Stimulated activated CD4-positive, alpha-beta T cell treated with anti-CD3 and anti-CD28 coated beads, Interleukin-2, amount 100 ng/mL, for 24 hours (primary cell): ENCODE data around the gene ACAP3.
A peak's percentile ranks its signal among the peaks of the same experiment; 100 is the strongest.

Experiments
- DNase-seq, 2 donors: peaks; one replicate each; pipeline ENCODE4 v3.0.0-alpha.2; 2020

ACAP3 gene

GRCh38 chr1:1313500-1314236 is 5.9 kb upstream of the ACAP3 start:
- DNase-seq, result no peak

GRCh38 chr1:1312450-1313314 is 5.0 kb upstream of the ACAP3 start:
- no peak for DNase-seq

GRCh38 chr1:1311107-1312104 is 3.7 kb upstream of the ACAP3 start:
- no peak for DNase-seq

GRCh38 chr1:1310476-1311053 is 2.8 kb upstream of the ACAP3 start:
- no peak for DNase-seq

DNA sequence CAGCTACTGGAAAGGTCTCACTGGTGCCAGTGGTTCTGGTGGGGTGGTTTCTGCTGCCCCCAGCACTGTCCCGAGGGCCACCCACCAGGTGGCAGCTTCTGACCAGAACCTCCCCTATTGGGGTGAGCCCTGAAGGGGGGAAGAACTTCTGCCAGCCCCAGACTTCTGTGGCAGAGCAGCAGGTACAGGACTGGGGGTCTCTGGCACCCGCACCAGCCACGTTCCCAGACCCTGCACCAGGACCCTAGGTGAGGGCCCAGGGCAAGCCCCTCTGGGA is 2.3 kb upstream of the ACAP3 start:
- DNase-seq, result no peak

DNA sequence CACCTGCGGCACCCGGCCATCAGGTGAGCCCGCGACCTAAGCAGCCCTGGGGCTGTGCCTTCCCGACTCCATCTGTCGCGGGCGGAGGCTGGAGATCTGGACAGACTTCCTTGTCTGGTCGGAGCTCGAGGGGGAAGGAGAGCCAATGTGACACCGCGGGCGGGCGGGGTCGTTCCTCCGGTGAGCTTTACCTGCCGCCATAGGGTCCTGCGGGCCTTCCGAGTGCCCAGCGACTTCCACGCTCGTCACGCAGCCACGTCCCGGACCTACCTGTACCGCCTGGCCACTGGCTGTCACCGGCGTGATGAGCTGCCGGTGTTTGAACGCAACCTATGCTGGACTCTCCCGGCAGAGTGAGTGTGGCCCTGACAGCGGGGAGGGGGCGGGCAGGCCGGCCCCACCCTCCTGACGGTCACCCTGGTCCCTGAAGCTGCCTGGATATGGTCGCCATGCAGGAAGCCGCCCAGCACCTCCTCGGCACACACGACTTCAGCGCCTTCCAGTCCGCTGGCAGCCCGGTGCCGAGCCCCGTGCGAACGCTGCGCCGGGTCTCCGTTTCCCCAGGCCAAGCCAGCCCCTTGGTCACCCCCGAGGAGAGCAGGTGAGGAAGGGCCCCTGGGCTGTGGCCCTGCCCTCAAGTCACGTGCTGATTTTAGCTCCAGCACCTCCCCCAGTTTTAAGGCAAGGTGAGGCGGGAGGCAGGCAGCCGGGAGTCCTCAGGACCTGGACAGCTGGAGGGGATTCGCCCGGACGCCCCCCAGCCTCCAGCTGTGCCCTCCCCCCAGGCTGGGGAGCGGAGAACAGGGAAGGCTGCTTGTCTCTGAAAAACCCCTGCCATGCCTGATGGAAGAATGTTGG is 1.8 kb upstream of the ACAP3 start:
- peak in 1 of 2 donors; percentile 40 for DNase-seq

DNA sequence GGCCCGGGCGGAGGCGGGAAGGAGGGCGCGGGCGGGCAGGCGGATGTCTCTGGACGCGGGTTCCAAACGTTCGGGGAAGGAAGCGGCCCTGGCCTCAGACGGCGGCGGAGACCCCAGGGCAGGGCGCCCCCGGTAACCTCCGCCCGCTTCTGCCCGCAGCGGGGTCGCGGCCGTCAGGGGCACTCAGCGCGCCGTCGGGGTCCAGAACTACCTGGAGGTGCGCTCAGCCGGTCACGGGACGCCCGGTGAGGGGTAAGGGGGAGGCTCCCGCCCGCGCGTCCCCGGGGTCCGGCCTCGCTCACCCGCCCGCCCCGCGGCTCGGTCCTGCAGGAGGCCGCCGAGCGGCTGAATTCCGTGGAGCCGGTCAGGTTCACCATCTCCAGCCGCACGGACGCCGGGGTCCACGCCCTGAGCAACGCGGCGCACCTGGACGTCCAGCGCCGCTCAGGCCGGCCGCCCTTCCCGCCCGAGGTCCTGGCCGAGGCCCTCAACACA is 1.1 kb upstream of the ACAP3 start:
- peak in 1 of 2 donors; percentile 31 for DNase-seq

- DNase-seq, result peak in 1 of 2 donors; percentile 28
Observed at GRCh38 chr1:1307261-1307922, 338 bp downstream of the ACAP3 start.

DNA sequence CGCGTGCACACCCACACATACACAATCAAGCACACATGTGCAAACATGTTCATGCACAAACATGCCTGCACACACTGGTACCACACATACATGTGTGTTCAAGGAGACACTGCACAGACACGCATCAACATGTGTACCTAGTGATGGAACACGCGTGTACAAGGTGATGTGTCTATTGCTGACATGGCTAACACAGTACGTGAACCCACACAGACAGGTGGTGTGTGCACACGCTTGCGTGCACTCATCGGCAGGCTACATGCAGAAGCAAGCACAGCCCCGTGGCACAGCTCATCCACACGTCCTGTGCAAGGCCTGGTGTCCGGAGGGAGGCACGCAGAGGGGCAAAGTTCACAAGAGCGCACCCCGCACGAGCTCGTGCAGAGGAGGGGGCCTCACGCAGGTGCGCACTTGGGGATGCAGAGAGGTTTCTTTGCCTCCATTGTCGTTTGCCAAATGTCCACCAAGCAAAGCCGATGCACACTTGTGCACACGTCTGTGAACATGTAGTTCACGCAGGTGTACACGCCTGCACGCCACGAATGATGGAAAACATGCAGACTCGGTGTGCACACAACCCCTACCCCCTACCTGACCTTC is 969 bp downstream of the ACAP3 start:
- DNase-seq, result no peak

DNA sequence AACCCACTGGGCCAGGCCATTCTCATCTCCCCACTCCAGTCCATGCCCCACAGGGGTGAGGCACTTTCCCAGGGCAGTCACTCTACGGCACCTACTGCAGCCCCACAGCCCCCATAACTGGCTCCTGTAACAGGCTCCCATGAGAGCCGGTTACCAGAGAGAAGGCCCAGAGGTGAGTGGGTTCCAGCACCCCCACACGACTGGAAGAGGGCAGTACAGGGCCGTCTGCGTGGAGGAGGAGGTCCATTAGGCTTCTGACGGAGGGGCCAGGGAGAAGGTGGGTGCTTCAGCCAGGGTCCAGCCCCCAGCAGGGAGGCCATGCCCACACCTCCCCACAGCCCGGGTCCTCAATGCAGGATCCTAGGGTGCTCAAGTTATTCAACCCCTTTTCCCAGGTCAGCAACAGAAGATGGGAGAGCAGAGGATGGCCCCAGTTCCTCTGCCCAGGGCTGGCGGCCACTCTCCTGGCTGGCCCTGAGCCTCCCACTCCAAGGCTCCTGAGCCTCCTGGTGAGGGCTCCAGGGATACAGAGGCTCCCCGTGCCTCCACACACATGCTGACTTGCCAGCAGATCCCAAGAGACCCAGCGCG is 1.6 kb downstream of the ACAP3 start:
- no peak for DNase-seq

DNA sequence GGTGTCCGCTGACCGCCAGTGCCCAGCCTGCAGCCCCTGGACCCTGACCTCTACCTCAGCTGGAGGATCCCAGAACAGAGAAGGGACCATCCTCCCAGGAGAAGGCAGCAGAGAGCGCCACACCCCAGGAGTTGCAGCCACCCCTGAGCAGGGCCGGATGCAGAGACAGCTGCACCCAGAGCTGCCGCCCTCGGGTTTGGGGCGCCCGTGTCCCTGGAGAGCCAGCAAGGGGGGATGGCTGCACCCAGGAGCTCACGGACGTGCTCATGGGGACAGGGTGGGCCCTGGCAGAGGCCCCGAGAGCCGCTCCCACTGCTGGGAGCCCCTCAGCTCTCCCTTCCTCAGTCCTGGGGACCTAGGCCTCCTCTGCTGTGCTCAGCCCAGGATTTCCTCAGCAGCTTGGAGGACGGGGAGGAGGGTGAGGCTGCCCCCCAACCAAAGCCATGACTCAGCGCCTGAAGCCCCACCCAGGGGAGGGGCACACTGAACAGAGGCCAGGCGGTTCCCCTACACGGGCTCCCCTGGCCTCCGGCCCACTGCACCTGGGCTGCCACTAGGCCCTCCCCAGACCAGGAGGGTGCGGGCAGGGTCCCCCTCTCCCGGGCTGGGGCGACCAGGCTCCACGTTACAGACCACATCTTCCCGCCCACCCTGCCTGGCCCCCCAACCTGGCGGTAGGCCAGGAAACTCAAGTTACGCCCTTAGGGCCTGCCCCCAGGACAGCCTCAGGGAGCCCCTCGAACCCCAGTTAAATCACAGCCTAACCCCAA is 2.2 kb downstream of the ACAP3 start:
- peak; percentile 70 to 74 for DNase-seq

- no peak for DNase-seq
Observed at GRCh38 chr1:1304331-1305299, 3.1 kb downstream of the ACAP3 start.

GRCh38 chr1:1303736-1304135 is 4.0 kb downstream of the ACAP3 start:
- DNase-seq, result no peak

DNA sequence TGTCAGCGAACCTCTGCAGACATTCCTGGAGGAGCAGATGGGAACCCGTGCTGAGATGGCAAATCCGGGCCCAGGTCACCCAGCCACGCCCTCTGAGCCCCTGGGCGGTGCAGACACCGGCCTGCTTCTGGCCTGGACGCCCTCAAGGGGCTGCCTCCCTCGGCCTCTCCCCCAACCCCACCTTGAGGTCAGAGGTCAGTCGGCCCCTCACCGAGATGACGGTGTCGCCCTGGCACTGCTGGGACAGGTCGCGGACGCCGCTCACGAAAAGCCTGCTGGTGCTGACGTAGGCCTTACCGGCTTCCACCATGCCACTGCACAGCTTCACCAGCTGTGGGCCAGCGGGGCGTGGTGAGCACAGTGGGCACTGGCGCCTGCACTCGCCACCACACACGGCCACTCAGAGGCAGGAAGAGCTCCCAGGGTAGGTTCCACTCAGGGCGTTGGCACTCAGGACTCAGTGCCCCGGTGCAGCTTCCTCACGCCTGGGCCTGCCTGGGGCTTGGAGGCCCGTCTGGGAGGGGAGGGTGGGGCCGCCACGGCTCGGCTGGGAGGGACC is 4.7 kb downstream of the ACAP3 start:
- no peak for DNase-seq

- DNase-seq, result no peak
Observed at GRCh38 chr1:1302006-1302430, 5.7 kb downstream of the ACAP3 start.

GRCh38 chr1:1300352-1300739 is 7.4 kb downstream of the ACAP3 start:
- DNase-seq, result no peak

DNA sequence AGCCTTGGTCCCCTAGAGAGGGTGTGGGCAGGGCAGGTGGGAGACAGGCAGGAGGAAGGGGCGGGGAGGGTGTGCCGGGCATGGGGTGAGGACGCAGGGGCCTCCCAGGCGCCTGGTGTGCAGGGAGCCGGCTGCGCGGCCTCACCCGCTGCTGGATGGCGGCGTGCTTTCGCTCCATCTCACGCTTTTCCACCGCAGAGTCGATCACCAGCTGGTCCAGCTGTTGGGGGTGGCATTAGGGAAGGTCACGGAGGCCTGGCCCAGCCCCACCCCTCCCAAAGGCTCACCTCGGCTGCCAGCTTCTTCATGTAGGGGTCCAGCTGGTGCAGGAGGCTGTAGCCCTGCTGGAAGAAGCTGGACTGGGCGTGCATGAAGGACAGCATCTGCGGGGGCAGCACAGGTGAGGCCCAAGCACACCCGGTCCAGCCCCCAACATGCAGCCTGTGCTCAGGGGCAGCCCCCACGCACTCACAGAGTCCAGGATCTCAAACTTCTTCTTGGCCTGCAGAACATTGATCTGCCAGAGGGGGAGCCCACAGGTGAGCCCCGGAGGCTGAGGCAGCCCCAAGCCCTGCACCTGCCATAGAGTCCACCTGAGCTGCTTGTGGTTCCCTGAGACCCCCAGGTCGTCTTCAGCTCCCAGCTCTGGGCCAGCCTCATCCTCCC is 7.9 kb downstream of the ACAP3 start:
- DNase-seq, result no peak
